H1 (cell line): ENCODE measurements around the gene DYNC2H1. TPM values are rescaled to one million over a fixed set of nuclear protein-coding genes. Genes with fewer than 3 reads are reported as not detected.

Source experiments
- BACH1 ChIP-seq: IDR thresholded peaks from 2 replicates; pipeline ENCODE4 v1.6.1; 2012; ENCODE audit warnings: low read length, improper control_type of control experiment
- SIX5 ChIP-seq: IDR thresholded peaks from 2 replicates; pipeline ENCODE4 v1.6.1; 2011; ENCODE audit warnings: mild to moderate bottlenecking, low read depth, low read length
- polyA plus RNA-seq, 7 experiments: library from polyadenylated mRNA; depleted of rRNA in 3 of 7; stranded (reverse) in 5 of 7; unstranded in 2 of 7; fragments of >200 nt in 5 of 7; fragments of 200-250 nt in 2 of 7; gene quantifications; 1 replicate in 5 of 7; 2 replicates in 1 of 7; 4 replicates in 1 of 7; pipeline versions ENCODE4 v1.2.1 to v1.2.3, GENCODE V29; 2011 to 2013; ENCODE audit warnings: missing spikeins in 2 of 7, mixed read lengths in 2 of 7
- total RNA-seq: library from RNA; stranded (reverse); fragmentation: NEBNext Ultra II Directional; extraction: Animal tissue kit (Norgen Biotek cat#: 25700); gene quantifications from 2 replicates; pipeline ENCODE4 v1.2.1, GENCODE V29; 2021
- TF ChIP-seq, protein P1 (sequence below): fragments of 300-600 bp; sonication (generic); IDR thresholded peaks from 2 replicates; pipeline ENCODE4 v1.7.1; 2012; ENCODE audit warnings: low read length, moderate library complexity, mild to moderate bottlenecking, inconsistent platforms; ENCODE audit not compliant: insufficient replicate concordance

Gene DYNC2H1
- total and polyA plus RNA-seq, 2 of the 8 experiments (the other 6 are each of a cell fraction or from before 2014, with no cell fraction given) = 6.2 to 12.0 TPM

DNA sequence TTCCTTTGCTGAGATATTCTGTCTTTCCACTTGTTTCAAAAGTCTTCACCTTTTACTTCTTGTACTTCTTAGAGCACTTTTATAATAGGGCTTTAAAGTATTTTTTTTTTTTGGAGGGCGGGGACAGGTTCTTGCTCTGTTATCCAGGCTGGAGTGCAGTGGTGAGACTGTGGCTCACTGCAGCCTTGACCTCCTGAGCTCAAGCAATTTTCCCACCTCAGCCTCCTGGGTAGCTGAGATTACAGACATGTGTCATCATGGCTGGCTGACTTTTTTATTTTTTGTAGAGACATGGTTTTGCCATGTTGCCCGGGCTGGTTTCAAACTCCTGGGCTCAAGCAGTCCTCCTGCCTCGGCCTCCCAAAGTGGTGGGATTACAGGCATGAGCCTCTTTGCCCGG lies 57.9 kb downstream of the DYNC2H1 start (continued):
- TF ChIP-seq, protein P1, sequence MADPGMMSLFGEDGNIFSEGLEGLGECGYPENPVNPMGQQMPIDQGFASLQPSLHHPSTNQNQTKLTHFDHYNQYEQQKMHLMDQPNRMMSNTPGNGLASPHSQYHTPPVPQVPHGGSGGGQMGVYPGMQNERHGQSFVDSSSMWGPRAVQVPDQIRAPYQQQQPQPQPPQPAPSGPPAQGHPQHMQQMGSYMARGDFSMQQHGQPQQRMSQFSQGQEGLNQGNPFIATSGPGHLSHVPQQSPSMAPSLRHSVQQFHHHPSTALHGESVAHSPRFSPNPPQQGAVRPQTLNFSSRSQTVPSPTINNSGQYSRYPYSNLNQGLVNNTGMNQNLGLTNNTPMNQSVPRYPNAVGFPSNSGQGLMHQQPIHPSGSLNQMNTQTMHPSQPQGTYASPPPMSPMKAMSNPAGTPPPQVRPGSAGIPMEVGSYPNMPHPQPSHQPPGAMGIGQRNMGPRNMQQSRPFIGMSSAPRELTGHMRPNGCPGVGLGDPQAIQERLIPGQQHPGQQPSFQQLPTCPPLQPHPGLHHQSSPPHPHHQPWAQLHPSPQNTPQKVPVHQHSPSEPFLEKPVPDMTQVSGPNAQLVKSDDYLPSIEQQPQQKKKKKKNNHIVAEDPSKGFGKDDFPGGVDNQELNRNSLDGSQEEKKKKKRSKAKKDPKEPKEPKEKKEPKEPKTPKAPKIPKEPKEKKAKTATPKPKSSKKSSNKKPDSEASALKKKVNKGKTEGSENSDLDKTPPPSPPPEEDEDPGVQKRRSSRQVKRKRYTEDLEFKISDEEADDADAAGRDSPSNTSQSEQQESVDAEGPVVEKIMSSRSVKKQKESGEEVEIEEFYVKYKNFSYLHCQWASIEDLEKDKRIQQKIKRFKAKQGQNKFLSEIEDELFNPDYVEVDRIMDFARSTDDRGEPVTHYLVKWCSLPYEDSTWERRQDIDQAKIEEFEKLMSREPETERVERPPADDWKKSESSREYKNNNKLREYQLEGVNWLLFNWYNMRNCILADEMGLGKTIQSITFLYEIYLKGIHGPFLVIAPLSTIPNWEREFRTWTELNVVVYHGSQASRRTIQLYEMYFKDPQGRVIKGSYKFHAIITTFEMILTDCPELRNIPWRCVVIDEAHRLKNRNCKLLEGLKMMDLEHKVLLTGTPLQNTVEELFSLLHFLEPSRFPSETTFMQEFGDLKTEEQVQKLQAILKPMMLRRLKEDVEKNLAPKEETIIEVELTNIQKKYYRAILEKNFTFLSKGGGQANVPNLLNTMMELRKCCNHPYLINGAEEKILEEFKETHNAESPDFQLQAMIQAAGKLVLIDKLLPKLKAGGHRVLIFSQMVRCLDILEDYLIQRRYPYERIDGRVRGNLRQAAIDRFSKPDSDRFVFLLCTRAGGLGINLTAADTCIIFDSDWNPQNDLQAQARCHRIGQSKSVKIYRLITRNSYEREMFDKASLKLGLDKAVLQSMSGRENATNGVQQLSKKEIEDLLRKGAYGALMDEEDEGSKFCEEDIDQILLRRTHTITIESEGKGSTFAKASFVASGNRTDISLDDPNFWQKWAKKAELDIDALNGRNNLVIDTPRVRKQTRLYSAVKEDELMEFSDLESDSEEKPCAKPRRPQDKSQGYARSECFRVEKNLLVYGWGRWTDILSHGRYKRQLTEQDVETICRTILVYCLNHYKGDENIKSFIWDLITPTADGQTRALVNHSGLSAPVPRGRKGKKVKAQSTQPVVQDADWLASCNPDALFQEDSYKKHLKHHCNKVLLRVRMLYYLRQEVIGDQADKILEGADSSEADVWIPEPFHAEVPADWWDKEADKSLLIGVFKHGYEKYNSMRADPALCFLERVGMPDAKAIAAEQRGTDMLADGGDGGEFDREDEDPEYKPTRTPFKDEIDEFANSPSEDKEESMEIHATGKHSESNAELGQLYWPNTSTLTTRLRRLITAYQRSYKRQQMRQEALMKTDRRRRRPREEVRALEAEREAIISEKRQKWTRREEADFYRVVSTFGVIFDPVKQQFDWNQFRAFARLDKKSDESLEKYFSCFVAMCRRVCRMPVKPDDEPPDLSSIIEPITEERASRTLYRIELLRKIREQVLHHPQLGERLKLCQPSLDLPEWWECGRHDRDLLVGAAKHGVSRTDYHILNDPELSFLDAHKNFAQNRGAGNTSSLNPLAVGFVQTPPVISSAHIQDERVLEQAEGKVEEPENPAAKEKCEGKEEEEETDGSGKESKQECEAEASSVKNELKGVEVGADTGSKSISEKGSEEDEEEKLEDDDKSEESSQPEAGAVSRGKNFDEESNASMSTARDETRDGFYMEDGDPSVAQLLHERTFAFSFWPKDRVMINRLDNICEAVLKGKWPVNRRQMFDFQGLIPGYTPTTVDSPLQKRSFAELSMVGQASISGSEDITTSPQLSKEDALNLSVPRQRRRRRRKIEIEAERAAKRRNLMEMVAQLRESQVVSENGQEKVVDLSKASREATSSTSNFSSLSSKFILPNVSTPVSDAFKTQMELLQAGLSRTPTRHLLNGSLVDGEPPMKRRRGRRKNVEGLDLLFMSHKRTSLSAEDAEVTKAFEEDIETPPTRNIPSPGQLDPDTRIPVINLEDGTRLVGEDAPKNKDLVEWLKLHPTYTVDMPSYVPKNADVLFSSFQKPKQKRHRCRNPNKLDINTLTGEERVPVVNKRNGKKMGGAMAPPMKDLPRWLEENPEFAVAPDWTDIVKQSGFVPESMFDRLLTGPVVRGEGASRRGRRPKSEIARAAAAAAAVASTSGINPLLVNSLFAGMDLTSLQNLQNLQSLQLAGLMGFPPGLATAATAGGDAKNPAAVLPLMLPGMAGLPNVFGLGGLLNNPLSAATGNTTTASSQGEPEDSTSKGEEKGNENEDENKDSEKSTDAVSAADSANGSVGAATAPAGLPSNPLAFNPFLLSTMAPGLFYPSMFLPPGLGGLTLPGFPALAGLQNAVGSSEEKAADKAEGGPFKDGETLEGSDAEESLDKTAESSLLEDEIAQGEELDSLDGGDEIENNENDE = no peak
- no peak for TF ChIP-seq SIX5
- no peak for TF ChIP-seq BACH1
